GM06990 (cell line): Measurements from ENCODE around the gene ZNF620.

Source experiments
- DNase-seq: peaks from one replicate; pipeline ENCODE4 v3.0.0-alpha.2; 2011; ENCODE audit not compliant: insufficient read length; ENCODE audit errors: extremely low read depth
- H3K27me3 ChIP-seq: replicated peaks from 2 replicates; pipeline ENCODE4 v1.6.0; 2011; ENCODE audit warnings: low read length; ENCODE audit not compliant: control insufficient read depth, insufficient read depth
- H3K36me3 ChIP-seq: 2 replicates; pipeline ENCODE4 v1.5.1; 2011; ENCODE audit warnings: low read length; ENCODE audit not compliant: control insufficient read depth, insufficient read depth
- H3K4me3 ChIP-seq: replicated peaks from 2 replicates; pipeline ENCODE4 v1.5.1; 2011; ENCODE audit warnings: low read depth, mild to moderate bottlenecking, control low read depth, low read length
- TF ChIP-seq, protein P1 (sequence below): IDR thresholded peaks from 2 replicates; pipeline ENCODE4 v1.5.1; 2011; ENCODE audit warnings: low read length, control low read depth, mild to moderate bottlenecking, inconsistent platforms; ENCODE audit not compliant: insufficient read depth, poor library complexity, severe bottlenecking

ZNF620 gene

DNA sequence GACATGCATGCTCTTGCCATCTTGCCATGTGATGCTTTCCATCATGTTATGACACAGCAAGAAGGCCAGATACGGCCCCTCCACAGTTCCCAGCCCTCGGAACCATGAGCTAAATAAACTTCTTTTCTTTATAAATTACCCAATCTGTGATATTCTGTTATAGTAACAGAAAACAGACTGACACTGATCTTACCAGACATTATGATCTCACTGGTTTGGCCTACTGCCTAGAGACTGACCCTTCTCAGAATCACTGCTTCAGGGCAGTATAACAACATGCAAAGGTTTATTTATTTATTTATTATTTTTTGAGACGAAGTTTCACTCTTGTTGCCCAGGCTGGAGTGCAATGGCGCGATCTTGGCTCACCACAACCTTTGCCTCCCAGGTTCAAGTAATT lies 14.9 kb upstream of the ZNF620 start:
- Histone ChIP-seq H3K4me3 (no peak overlapping the region), H3K27me3 (no peaks in the 10 kb centered on the region), H3K36me3 (peaks cover 10% of the 10 kb centered on the region)
- no peak for DNase-seq
- TF ChIP-seq, protein P1, sequence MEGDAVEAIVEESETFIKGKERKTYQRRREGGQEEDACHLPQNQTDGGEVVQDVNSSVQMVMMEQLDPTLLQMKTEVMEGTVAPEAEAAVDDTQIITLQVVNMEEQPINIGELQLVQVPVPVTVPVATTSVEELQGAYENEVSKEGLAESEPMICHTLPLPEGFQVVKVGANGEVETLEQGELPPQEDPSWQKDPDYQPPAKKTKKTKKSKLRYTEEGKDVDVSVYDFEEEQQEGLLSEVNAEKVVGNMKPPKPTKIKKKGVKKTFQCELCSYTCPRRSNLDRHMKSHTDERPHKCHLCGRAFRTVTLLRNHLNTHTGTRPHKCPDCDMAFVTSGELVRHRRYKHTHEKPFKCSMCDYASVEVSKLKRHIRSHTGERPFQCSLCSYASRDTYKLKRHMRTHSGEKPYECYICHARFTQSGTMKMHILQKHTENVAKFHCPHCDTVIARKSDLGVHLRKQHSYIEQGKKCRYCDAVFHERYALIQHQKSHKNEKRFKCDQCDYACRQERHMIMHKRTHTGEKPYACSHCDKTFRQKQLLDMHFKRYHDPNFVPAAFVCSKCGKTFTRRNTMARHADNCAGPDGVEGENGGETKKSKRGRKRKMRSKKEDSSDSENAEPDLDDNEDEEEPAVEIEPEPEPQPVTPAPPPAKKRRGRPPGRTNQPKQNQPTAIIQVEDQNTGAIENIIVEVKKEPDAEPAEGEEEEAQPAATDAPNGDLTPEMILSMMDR = no peak

DNA sequence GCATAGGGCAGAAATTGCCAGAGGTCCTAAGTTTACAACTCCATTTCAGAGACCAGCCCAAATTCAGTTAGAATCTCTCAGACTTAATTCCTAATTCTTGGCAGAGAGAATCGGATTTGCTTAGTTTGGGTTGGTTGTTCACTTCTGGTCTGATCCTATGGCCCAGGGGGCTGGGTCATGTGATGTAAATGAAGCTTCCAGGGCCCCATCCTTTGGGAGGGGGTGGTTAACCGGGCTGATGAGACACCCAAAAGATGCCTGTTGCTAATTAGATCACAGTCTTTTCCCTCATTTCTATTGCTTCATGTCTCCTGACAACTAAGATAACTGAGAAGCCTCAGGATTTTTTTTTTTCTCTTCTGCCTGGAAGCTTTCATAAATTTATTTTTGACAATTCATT lies 11.1 kb upstream of the ZNF620 start:
- TF ChIP-seq, protein P1 = no peak
- no peaks in the 10 kb centered on the region for H3K27me3 ChIP-seq
- H3K36me3 ChIP-seq = peaks cover 1% of the 10 kb centered on the region; the same call in 1 of the 2 replicates
- no peak overlapping the region for H3K4me3 ChIP-seq
- DNase-seq = no peak

DNA sequence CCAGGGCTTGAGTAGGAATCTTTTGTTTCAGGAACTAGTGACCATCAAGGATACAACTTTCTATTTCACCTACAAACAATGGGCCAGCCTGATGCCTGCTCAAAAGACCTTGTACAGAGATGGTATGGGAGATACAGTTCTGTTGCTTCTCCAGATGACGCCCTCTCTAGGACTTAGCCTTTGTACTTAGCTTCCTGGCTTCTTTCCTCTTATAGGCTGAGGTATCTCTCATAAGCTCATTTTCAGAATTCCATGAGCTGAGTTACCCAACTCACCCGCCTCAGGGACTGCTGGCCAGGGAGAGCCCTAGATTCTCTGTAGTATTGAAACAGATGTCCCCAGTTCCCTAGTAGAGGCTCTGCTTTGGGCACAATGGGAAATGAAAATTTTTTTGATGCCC lies 8.6 kb upstream of the ZNF620 start:
- Histone ChIP-seq H3K36me3 (no peaks in the 10 kb centered on the region), H3K4me3 (no peak overlapping the region), H3K27me3 (no peaks in the 10 kb centered on the region)
- TF ChIP-seq, protein P1 = no peak
- DNase-seq = no peak

DNA sequence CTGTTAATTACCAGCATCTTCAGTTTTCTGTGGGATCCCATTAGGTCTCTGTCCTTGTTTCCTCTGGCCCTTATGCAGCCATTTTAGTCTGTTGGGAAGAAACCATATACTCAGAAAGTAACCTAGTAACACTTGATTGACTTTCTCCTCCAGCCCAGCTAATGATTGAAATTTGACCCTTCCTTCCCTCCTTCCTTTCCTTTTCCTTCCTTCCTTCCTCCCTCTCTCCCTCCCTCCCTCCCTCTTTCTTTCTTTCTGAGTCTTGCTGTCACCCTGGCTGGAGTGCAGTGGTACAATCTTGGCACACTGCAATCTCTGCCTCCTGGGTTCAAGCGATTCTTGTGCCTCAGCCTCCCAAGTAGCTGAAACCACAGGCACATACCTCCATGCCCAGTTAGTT lies 5.9 kb upstream of the ZNF620 start:
- TF ChIP-seq, protein P1 = no peak
- H3K27me3 ChIP-seq = no peaks in the 10 kb centered on the region
- H3K4me3 ChIP-seq = no peak overlapping the region
- DNase-seq = no peak
- no peaks in the 10 kb centered on the region for H3K36me3 ChIP-seq

DNA sequence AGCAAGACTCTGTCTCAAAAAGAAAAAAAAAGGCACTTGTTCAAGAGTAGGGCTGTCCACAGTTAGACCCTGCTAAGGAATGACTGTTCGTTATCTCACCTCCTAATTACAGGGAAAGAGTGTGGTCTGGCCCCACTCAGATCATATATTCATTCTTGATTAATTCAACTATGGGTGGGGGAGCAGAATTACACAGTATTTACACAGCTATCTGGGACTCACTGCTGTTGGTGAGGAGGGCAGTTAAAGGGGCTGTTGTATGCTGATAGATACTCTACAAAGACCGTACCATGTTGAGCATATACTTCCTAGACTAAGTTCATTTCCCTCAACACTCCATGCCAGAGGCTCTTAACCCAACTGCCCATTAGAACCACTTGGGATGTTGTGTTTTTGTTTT lies 3.8 kb upstream of the ZNF620 start:
- DNase-seq = no peak
- H3K4me3 ChIP-seq = no peak overlapping the region
- no peaks in the 10 kb centered on the region for H3K27me3 ChIP-seq
- H3K36me3 ChIP-seq = no peaks in the 10 kb centered on the region
- TF ChIP-seq, protein P1 = no peak
